GM18511 (cell line): ENCODE results near the gene RSU1.

ENCODE experiments used
- ATAC-seq: cut with Tn5 transposase; IDR thresholded peaks from one replicate; pipeline ENCODE4 v1.9.1; 2021; ENCODE audit warnings: mild to moderate bottlenecking, moderate library complexity; ENCODE audit not compliant: unreplicated experiment

The RSU1 gene

DNA sequence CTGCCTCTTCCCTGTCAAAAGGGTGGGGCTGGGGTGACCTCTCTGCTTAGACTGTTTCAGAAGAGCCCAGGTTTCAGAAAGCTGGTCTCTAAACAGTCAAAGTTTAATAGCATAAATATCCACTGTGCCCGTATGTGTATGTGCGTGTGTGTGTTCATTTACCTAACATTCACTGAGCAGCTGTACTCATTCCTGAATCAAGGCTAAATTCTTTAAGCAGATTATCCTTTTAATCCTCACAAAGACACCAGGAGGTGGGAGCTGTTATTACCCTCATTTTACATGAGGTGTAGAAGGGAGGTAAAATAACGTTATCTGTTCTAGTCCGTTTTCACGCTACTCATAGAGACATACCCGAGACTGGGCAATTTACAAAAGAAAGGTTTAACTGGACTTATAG, 72.2 kb downstream of the RSU1 start:
- ATAC-seq = no peak

DNA sequence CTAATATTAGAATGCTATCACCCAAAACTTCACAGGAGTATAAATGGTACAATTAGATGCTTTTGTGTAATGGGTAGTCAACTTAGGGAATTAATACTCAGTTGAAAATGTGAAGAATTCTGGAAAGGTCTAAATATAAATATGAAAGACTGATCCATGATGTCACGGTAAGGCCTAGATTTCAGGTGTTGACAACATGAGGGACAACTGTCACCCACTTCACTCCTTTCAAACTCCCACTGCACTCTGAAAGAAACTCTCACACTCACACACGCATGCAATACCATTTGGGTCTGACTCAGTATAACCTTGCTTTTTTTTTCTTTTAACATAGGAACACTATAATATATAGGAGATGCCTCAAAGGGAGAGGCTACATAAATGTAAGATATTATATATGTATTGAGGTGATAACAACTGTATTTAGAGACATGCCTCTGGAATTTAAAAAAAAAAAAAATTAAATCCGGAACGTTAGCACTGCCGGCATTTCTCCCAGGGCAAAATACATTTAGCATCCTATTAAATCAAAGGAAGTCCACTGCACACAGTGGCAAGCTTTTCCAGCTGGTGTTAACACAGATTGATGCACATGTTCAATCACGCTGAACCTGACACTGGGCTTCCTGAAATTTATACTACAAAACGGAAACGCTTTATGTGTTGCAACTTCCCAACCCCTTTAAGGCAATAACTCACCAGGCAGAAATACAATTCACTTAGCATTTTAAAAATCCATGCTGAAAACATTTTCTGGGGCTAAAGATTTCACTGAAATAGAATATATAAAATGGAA, 74.9 kb downstream of the RSU1 start:
- no peak for ATAC-seq

DNA sequence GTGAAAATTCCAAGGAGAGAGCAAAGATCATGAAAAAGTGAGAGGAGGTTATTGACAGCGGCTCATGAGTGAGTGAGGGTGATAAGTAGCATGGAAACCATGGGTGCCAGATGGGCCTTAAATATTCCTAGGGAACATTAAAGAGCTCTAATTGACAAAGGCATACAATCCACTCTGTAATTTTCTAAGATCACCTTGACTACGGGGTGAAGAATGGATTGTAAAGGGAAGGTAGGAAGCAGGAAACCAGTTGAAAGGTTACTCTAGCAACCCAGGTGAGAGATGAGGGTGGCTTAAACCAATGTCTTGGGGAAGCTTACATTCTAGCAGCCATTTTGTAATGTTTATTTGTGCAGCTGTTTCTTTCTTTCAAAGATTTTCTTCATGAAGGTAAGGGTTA, 75.7 kb downstream of the RSU1 start:
- ATAC-seq = no peak

- no peak for ATAC-seq
These were observed 79.8 kb downstream of the RSU1 start for GRCh38 chr10:16737420-16737819.

- ATAC-seq = no peak
These were observed 81.6 kb downstream of the RSU1 start for GRCh38 chr10:16735671-16736070.

- no peak for ATAC-seq
These were observed 84.8 kb downstream of the RSU1 start for GRCh38 chr10:16732376-16732775.

- no peak for ATAC-seq
These were observed 89.0 kb downstream of the RSU1 start for GRCh38 chr10:16728266-16728665.

DNA sequence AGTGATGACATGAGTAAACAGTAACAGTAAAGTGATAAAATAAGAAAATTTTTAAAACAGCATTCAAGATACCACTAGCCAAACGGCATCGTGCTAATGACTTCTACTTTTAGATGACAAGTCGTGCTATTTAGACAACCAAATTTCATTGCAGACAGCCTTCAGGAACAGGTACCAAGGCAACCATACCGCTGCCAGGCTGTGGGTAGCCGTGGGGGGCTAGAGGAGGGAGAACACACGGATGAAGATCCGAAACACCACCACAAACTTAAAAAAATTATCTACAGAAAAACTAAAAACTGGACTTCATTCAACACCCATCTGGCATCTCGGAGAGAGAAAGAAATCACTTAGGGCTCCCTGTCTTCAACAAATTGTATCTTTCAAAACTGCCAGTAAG, 89.6 kb downstream of the RSU1 start:
- ATAC-seq = no peak

DNA sequence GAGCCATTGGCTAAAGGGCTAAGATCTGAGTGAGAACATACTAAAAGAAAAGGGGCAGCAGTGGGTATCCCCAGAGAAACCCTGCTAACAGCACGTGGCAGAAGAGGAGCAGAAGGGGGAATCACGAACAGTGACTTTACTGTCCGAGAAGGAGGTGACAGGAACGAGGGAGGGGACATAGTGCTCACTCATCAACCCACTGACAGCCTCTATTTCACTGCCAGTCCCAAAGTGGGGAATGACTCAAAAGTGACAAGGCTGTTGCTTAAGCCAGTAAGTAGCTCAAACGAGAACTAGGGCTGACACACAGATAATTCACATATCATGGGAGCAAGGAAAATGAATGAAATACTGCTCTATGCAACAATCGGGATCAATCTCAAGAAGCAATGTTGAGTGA, 92.7 kb downstream of the RSU1 start:
- ATAC-seq = no peak

DNA sequence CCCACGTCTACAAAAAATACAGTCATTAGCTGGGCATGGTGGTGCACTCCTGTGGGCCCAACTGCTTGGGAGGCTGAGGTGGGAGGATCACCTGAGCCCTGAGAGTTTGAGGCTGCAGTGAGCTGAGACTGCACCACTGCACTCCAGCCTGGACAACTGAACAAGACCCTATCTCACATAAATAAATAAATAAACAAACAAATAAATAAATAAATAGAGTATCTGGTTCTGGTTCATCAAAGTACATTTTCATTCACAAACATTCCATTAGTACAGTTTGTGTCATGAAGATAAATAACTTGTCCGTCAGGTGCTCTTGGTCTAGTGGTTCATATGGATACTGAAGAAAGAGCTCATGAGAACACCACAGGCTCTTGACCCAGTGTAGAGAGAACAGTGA, 96.4 kb downstream of the RSU1 start:
- ATAC-seq = no peak

DNA sequence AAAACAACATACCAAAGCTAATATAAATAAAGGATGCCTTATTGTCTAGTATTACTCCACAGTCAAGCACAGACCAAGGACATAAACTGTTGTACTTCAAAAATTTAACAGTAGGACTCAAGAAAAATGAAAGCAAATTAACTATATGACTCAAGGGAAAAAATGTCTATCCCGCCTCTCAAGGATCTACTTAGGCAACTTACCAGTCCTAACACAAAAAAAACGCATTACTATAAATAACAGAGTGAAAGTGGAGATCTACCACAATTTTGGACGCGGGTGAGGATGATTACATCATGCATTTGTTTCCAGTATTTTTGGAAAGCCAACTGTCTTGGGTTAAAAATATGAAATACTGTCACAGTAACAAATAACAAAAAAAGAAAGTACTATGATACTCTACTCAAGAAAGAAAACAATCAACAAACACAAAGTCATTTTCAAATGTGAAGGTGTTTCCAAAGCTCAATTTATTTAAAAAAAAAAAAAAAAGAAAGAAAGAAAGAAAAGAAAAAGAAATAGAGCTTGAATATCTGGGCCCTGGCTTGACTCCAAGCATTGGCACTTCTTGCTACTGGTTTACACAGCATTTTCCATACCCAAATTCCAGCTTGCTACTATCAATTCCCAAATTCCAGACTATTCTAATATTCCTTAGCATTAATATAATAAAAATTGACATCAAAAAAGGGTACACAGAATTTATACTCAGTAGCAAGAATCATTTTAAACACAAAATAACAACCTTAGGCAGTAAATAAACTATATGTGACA, 99.4 kb downstream of the RSU1 start:
- no peak for ATAC-seq

GRCh38 chr10:16716051-16716450, 101.2 kb downstream of the RSU1 start:
- no peak for ATAC-seq

- ATAC-seq = no peak
These were observed 103.9 kb downstream of the RSU1 start for GRCh38 chr10:16713290-16713689.

DNA sequence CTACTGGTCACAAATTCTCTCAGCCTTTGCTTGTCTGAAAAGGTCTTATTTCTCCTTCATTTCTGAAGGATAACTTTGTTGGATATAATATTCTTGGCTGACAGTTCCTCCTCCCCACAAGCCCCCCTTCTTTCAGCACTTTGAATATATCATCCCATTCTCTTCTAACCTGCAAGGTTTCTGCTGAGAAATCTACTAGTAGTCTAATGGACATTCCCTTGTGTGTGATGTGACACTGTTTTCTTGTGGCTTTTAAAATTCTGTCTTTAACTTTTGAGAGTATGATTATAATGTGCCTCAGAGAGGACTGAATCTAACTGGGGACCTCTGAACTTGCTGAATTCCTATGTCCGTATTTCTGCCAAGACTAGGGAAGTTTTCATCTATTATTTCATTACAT, 104.3 kb downstream of the RSU1 start:
- ATAC-seq = no peak

DNA sequence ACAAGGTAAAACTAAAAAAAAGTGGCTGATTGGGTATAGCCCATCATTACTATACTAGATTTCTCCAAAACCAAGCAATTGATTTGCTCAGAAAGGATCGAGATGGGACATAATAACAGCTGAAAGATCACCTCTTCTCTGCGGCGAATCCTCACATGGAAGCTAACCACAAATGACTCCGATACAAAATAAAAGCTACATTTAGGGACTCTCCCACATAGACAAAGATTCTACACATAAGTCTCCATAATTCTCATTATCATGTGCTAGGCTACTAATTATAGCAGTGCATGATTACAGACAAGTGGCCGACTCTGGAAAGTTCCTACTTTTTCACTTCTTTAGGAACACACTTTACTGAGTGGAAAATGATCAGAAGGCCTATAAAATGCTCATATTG, 116.9 kb downstream of the RSU1 start:
- no peak for ATAC-seq

DNA sequence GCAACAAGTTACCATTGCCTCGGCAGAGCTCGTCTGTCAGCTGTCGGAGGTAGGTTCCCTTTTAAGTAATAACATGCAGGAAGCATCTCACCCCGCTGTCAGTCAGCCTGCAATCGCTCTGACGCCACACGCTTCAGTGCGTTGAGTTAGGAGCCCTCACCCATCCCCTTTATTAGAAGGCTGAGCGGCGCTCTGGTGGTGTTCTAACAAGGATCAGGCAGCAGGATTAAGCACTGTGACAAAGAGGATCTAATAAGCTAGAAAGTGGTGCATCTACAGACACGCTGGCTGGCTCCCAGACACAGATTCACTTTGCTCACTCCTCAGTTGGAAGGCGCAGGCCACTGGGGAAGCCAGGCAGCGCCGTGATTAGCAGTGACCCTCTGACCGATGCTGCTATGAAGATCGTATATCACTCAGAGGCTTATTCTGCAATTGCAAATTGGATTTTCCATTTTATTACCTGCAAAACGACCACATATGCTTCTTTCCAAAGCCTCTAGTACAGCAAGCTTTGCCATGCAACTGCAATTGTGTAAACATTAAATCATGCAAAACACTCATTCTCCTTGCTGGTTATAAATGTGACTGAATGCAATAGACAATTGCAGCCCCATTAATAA, 117.7 kb downstream of the RSU1 start:
- no peak for ATAC-seq

DNA sequence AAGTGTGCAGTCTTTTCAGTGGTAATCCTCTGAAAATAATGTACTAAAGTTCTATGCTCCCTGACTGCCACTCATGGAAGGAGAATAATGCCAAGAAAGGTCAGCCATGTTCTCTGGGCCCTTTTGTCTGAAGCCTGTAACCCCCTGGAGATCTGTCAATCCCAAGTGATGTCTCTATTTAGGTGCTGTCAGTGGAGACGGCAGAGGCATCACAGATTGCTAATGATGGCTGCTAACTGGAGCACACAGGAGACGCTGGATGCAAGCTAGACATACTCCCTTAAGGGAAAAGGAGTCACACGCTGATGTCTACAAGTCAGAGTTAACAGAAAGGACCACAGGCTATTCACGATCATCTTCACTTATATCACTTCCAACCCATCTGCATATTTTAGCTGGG, 118.8 kb downstream of the RSU1 start:
- no peak for ATAC-seq

- ATAC-seq = no peak
These were observed 126.8 kb downstream of the RSU1 start for GRCh38 chr10:16690417-16690816.

- no peak for ATAC-seq
These were observed 127.5 kb downstream of the RSU1 start for GRCh38 chr10:16689696-16690095.

- no peak for ATAC-seq
These were observed 128.0 kb downstream of the RSU1 start for GRCh38 chr10:16689227-16689626.

GRCh38 chr10:16686054-16686902, 130.9 kb downstream of the RSU1 start:
- ATAC-seq = no peak
